ENCODE measurements around the gene CSNK1A1L. TPM values are rescaled to one million over a fixed set of nuclear protein-coding genes. Genes with fewer than 3 reads are reported as not detected.

The CSNK1A1L gene
- total RNA-seq, 4 donors from 2014 or later: not detected

DNA sequence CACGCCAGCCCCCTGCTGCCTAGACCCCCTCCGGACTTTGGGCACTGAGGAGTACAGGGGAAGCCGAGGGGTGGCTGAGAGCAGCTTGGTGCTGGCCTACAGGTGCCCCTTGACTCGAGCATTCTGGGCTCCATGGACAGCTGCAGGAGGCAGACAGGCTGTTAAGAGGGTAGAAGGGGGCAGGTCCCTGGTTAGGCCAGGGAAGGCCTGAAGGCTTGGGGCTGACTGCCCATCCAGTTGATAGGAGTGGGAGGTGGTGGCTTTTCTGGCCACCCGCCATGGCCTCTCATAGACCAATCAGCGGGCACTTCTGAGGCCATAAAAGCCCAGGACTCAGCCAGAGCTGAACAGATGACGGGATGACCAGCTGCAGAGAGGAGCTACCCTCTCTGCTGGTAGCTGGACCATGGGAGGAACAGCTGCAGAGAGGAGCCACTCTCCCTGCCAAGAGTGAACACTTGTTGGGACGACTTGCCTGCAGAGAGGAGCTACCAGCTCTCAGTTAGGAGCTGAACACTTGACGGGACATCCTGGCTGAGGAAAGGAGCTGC is 35.2 kb downstream of the CSNK1A1L start:
- intact Hi-C loops (cut with DNase I): no loop called here
- Histone ChIP-seq H3K4me1 (peaks cover 0 to 6% of the 10 kb centered on the region in 2 donors), H3K27me3 (no peaks in the 10 kb centered on the region), H3K4me3 (replicated peaks in 1 of 3) (no peak overlapping the region), H3K27ac (no peak overlapping the region), H3K36me3 (no peaks in the 10 kb centered on the region), H3K9me3 (no peaks in the 10 kb centered on the region)
- DNase-seq: no peak
- WGBS, 2 donors: 74 to 85% methylated on average over 4 to 6 of the region's 9 CpGs
- no peak for TF ChIP-seq POLR2A (IDR thresholded peaks at IDR 0.05)
- TF ChIP-seq, protein P1, sequence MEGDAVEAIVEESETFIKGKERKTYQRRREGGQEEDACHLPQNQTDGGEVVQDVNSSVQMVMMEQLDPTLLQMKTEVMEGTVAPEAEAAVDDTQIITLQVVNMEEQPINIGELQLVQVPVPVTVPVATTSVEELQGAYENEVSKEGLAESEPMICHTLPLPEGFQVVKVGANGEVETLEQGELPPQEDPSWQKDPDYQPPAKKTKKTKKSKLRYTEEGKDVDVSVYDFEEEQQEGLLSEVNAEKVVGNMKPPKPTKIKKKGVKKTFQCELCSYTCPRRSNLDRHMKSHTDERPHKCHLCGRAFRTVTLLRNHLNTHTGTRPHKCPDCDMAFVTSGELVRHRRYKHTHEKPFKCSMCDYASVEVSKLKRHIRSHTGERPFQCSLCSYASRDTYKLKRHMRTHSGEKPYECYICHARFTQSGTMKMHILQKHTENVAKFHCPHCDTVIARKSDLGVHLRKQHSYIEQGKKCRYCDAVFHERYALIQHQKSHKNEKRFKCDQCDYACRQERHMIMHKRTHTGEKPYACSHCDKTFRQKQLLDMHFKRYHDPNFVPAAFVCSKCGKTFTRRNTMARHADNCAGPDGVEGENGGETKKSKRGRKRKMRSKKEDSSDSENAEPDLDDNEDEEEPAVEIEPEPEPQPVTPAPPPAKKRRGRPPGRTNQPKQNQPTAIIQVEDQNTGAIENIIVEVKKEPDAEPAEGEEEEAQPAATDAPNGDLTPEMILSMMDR (IDR thresholded peaks at IDR 0.05): no peak

DNA sequence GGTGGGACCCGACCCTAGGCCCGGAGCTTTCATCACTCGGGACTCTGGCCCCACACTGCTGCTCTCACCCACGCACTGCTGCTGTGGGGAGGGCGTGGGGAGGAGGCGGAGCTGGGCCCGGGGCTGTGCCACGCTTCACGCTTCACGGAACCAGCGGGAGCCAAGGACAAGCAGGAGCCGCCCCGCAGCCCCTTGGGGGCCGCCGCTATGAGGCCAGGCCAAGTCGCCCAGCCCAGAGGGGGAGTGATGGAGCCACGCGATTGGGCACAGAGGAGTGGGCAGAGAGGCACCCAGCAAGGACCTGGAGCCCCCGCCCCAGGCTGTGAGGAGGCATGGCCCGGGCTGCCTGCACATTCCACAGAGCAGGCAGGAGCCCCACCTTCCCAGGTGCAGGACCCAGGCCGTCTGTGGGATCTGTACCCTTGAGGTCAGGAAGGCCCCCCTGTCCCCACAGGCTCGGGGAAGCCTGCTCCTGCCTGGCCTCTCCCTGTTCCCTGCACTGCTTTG is 35.8 kb downstream of the CSNK1A1L start:
- H3K4me1 ChIP-seq: peaks cover 0 to 6% of the 10 kb centered on the region in 2 donors
- no peaks in the 10 kb centered on the region for H3K9me3 ChIP-seq
- no peaks in the 10 kb centered on the region for H3K36me3 ChIP-seq
- 96 to 98% methylated on average over 9 to 18 of the region's 22 CpGs for WGBS, 2 donors
- H3K27me3 ChIP-seq: no peaks in the 10 kb centered on the region
- TF ChIP-seq, protein P1 (IDR thresholded peaks at IDR 0.05): no peak
- no peak for TF ChIP-seq POLR2A (IDR thresholded peaks at IDR 0.05)
- intact Hi-C loops (cut with DNase I): no loop called here
- no peak overlapping the region for H3K27ac ChIP-seq
- no peak for DNase-seq
- H3K4me3 ChIP-seq (replicated peaks in 1 of 3): no peak overlapping the region

DNA sequence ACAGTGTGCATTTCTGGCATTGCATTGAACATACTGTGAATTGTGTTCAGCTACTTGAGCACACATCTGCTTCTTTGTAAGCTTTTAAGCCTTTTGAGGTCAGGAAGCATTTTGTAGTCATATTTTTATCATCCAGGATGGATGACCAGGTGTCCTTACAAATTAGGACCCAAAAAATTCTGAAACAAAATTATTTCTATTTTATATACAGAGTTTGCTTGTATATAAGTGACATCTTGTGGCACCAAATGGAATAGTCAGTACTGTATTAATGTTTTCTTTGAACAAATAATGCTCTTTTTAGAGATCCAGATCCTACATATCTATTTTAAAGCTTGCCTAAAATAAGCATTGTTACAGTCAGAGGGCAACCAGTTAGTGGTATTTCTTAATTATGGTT is 36.5 kb downstream of the CSNK1A1L start:
- TF ChIP-seq, protein P1 (IDR thresholded peaks at IDR 0.05): no peak
- no peak for TF ChIP-seq POLR2A (IDR thresholded peaks at IDR 0.05)
- Histone ChIP-seq H3K4me1 (peaks cover 0 to 6% of the 10 kb centered on the region in 2 donors), H3K9me3 (no peaks in the 10 kb centered on the region), H3K36me3 (no peaks in the 10 kb centered on the region), H3K4me3 (replicated peaks in 1 of 3) (no peak overlapping the region), H3K27me3 (no peaks in the 10 kb centered on the region), H3K27ac (no peak overlapping the region)
- DNase-seq: no peak
- intact Hi-C loops (cut with DNase I): no loop called here

DNA sequence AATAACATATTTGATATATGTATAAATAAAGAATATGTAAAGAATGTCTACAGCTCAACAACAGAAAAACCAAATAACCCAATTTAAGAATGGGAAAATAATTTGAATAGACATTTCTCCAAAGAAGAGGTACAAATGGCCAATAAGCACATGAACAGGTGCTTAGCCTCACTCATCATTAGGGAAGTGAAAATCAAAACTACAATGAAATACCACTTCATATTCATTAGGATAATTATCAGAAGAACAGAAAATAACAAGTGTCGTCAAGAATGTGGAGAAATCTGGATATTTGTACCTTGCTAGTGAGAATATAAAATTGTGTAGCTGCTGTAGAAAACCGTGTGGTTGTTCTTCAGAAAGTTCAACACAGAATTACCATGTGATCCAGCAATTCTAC is 37.6 kb downstream of the CSNK1A1L start:
- DNase-seq: no peak
- WGBS, 2 donors: 83 to 91% methylated on average over 2 of the region's 2 CpGs
- H3K27me3 ChIP-seq: no peaks in the 10 kb centered on the region
- TF ChIP-seq POLR2A (IDR thresholded peaks at IDR 0.05): no peak
- TF ChIP-seq, protein P1 (IDR thresholded peaks at IDR 0.05): no peak
- no peaks in the 10 kb centered on the region for H3K9me3 ChIP-seq
- intact Hi-C loops (cut with DNase I): no loop called here
- no peaks in the 10 kb centered on the region for H3K36me3 ChIP-seq
- no peak overlapping the region for H3K27ac ChIP-seq
- H3K4me1 ChIP-seq: peaks cover 0 to 6% of the 10 kb centered on the region in 2 donors
- H3K4me3 ChIP-seq (replicated peaks in 1 of 3): no peak overlapping the region

DNA sequence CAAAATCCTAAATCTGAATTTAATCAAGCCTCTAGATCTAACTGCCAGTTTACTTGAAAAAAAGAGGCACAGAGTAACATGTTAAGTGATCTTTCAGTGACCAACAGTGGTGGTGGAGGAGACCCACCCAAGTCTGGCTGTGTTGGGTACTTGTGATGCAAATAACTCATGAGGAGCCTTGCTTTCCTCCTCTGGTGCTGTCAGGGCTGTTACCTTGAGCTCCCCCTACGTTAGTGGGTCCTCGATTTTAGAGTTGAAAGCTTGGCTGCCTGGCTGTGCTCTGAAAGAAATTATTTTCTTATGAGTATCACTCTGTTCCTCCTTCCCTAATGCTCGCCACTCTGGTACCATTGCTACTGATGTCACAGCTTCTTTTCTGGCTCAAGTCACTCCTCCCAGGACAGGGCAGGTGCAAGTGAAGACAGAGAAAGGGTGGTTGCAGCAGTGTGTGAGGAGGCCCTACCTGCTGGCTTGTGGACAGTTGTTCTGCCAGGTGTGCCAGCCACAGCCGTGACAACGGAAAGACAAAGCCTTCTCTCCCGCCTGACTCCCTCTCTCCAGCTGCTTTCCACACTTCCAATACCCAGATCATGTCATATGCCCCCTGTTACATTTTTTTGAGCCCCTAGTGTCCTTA is 39.5 kb downstream of the CSNK1A1L start:
- no peak overlapping the region for H3K4me3 ChIP-seq (replicated peaks in 1 of 3)
- intact Hi-C loops (cut with DNase I): no loop called here
- TF ChIP-seq, protein P1 (IDR thresholded peaks at IDR 0.05): no peak
- no peak for TF ChIP-seq POLR2A (IDR thresholded peaks at IDR 0.05)
- H3K27me3 ChIP-seq: no peaks in the 10 kb centered on the region
- no peaks in the 10 kb centered on the region for H3K9me3 ChIP-seq
- H3K36me3 ChIP-seq: no peaks in the 10 kb centered on the region
- DNase-seq: no peak
- 86% methylated on average over 6 of the region's 6 CpGs for WGBS, 2 donors
- no peak overlapping the region for H3K27ac ChIP-seq
- H3K4me1 ChIP-seq: no peaks in the 10 kb centered on the region

Data from thyroid gland (tissue), 4 donors.